GM23248 (cell line): ENCODE data around the gene OR2V1. TPM values are rescaled to one million over a fixed set of nuclear protein-coding genes. Genes with fewer than 3 reads are reported as not detected.
"Not testable (repeated sequence)": the region's sequence is repeated elsewhere in the genome, so short reads cannot be mapped to it uniquely, and the experiment has no call there.

Experiments used
- DNase-seq: peaks from one replicate; pipeline ENCODE4 v3.0.0-alpha.2; 2015
- H2AFZ ChIP-seq: fragments of 200-600 bp; sonication (generic); 2 replicates; pipeline ENCODE4 v1.6.1; 2016; ENCODE audit warnings: antibody characterized with exemption
- H3F3A ChIP-seq: fragments of 200-600 bp; sonication (generic); 2 replicates; pipeline ENCODE4 v1.6.1; 2016; ENCODE audit warnings: mild to moderate bottlenecking, antibody characterized with exemption, mixed run types; ENCODE audit not compliant: insufficient read depth
- H3K27ac ChIP-seq: fragments of 200-600 bp; sonication (generic); 2 replicates; pipeline ENCODE4 v1.5.1; 2016; ENCODE audit warnings: mild to moderate bottlenecking
- H3K27me3 ChIP-seq: fragments of 200-600 bp; sonication (generic); replicated peaks from 2 replicates; pipeline ENCODE4 v1.6.1; 2016; ENCODE audit warnings: mild to moderate bottlenecking; ENCODE audit not compliant: insufficient read depth
- H3K36me3 ChIP-seq: fragments of 200-600 bp; sonication (generic); 2 replicates; pipeline ENCODE4 v1.6.1; 2016; ENCODE audit warnings: low read depth, mild to moderate bottlenecking
- H3K4me1 ChIP-seq: fragments of 200-600 bp; sonication (generic); 2 replicates; pipeline ENCODE4 v1.6.1; 2016; ENCODE audit warnings: mild to moderate bottlenecking; ENCODE audit not compliant: insufficient read depth
- H3K4me2 ChIP-seq: fragments of 200-600 bp; sonication (generic); one replicate; pipeline ENCODE4 v1.6.1; 2016; ENCODE audit warnings: mild to moderate bottlenecking; ENCODE audit not compliant: unreplicated experiment
- H3K4me3 ChIP-seq: fragments of 200-600 bp; sonication (generic); 2 replicates; pipeline ENCODE4 v1.5.1; 2016; ENCODE audit warnings: mild to moderate bottlenecking
- H3K79me2 ChIP-seq: fragments of 200-600 bp; sonication (generic); 2 replicates; pipeline ENCODE4 v1.6.1; 2016; ENCODE audit warnings: mild to moderate bottlenecking; ENCODE audit not compliant: insufficient read depth
- H3K9ac ChIP-seq: fragments of 200-600 bp; sonication (generic); 2 replicates; pipeline ENCODE4 v1.6.1; 2016; ENCODE audit warnings: mild to moderate bottlenecking
- H3K9me2 ChIP-seq: fragments of 200-600 bp; sonication (generic); 2 replicates; pipeline ENCODE4 v1.6.1; 2016; ENCODE audit warnings: mixed run types, mild to moderate bottlenecking, moderate library complexity; ENCODE audit not compliant: insufficient read depth
- H3K9me3 ChIP-seq: fragments of 200-600 bp; sonication (generic); one replicate; pipeline ENCODE4 v1.6.1; 2017; ENCODE audit warnings: low read depth
- H4K20me1 ChIP-seq: fragments of 200-600 bp; sonication (generic); 2 replicates; pipeline ENCODE4 v1.6.0; 2016; ENCODE audit not compliant: insufficient read depth
- EZH2 ChIP-seq: fragments of 200-600 bp; sonication (generic); IDR thresholded peaks from 2 replicates; pipeline ENCODE4 v1.6.1; 2018; ENCODE audit warnings: antibody characterized with exemption, mild to moderate bottlenecking; ENCODE audit not compliant: insufficient read depth, poor library complexity, severe bottlenecking
- EZH2phosphoT487 ChIP-seq: fragments of 200-600 bp; sonication (generic); IDR thresholded peaks from 2 replicates; pipeline ENCODE4 v1.6.1; 2018; ENCODE audit warnings: antibody characterized with exemption, moderate library complexity, mild to moderate bottlenecking, low read depth; ENCODE audit not compliant: insufficient read depth
- WGBS, 2 experiments: methylation state at CpG; one replicate each; pipeline ENCODE4 v1.1.6; 2015 to 2017; ENCODE audit warnings: low lambda C conversion rate in 2 of 2, low coverage in 1 of 2; ENCODE audit errors: missing lambda C conversion rate in 2 of 2; 5-methylcytosine and 5-hydroxymethylcytosine counted together
- in situ Hi-C: fragments of 300-500 bp; cut with MboI; formaldehyde crosslinking; loops from 2 replicates; pipeline ENCODE4 v1.15.0; 2020
- polyA plus RNA-seq: library from polyadenylated mRNA; unstranded; fragments of >200 nt; fragmentation: Nextera tagmentation; extraction: Ambion mirVana; gene quantifications from 2 replicates; pipeline ENCODE4 v1.2.1, GENCODE V29; 2016
- total RNA-seq: library from RNA; depleted of rRNA; stranded (reverse); fragments of >200 nt; shearing (Covaris generic); gene quantifications from 2 replicates; pipeline ENCODE4 v1.2.3, GENCODE V29; 2014

OR2V1 gene
- total and polyA plus RNA-seq, 2 experiments from 2014 or later, result not detected

GRCh38 chr5:181133083-181133482 lies 2.1 kb upstream of the OR2V1 start:
- 76 to 82% methylated on average over 3 of the region's 3 CpGs for WGBS, 2 experiments
- no peak overlapping the region for H2AFZ ChIP-seq
- no peaks in the 10 kb centered on the region for H3K9me3 ChIP-seq
- in situ Hi-C loops, result no loop called here
- H3K9me2 ChIP-seq, result no peaks in the 10 kb centered on the region
- H3K4me3 ChIP-seq, result no peak overlapping the region
- H3K27me3 ChIP-seq, result no peaks in the 10 kb centered on the region; the same call in none of the 2 replicates
- DNase-seq, result no peak
- TF ChIP-seq EZH2phosphoT487, result no peak
- TF ChIP-seq EZH2, result no peak
- H3K4me2 ChIP-seq, result no peak overlapping the region
- no peak overlapping the region for H3K9ac ChIP-seq
- no peaks in the 10 kb centered on the region for H3K36me3 ChIP-seq
- H3K79me2 ChIP-seq, result no peaks in the 10 kb centered on the region
- no peak overlapping the region for H3K27ac ChIP-seq
- peaks cover 6% of the 10 kb centered on the region; the same call in 1 of the 2 replicates for H3F3A ChIP-seq
- no peaks in the 10 kb centered on the region for H4K20me1 ChIP-seq
- 0 out of 2 replicates have a peak, but pooled peaks cover 5% of the 10 kb centered on the region for H3K4me1 ChIP-seq

- no peak for TF ChIP-seq EZH2phosphoT487
- no peak for TF ChIP-seq EZH2
- no peaks in the 10 kb centered on the region for H3K9me2 ChIP-seq
- no peaks in the 10 kb centered on the region for H4K20me1 ChIP-seq
- in situ Hi-C loops, result no loop called here
- H3K4me3 ChIP-seq, result no peak overlapping the region
- 0 out of 2 replicates have a peak, but pooled peaks cover 5% of the 10 kb centered on the region for H3K4me1 ChIP-seq
- no peak for DNase-seq
- no peaks in the 10 kb centered on the region; the same call in 1 of the 2 replicates for H3K27me3 ChIP-seq
- H3K9ac ChIP-seq, result no peak overlapping the region
- WGBS, 2 experiments, result 76% methylated on average over 11 of the region's 11 CpGs
- no peak overlapping the region for H3K27ac ChIP-seq
- no peaks in the 10 kb centered on the region for H3K36me3 ChIP-seq
- H3F3A ChIP-seq, result peaks cover 6% of the 10 kb centered on the region; the same call in 1 of the 2 replicates
- no peak overlapping the region for H3K4me2 ChIP-seq
- H3K79me2 ChIP-seq, result no peaks in the 10 kb centered on the region
- H2AFZ ChIP-seq, result no peak overlapping the region
- no peaks in the 10 kb centered on the region for H3K9me3 ChIP-seq
These were observed 545 bp upstream of the OR2V1 start for GRCh38 chr5:181131514-181131913.

GRCh38 chr5:181130081-181130480 lies 888 bp downstream of the OR2V1 start:
- in situ Hi-C loops, H3K79me2 ChIP-seq: not testable (repeated sequence)
- 57 to 62% methylated on average over 9 of the region's 9 CpGs for WGBS, 2 experiments

GRCh38 chr5:181129601-181130000 lies 1.4 kb downstream of the OR2V1 start:
- in situ Hi-C loops, result no loop called here
- Histone ChIP-seq H3F3A (peaks cover 6% of the 10 kb centered on the region; the same call in 1 of the 2 replicates), H3K4me2 (no peak overlapping the region), H3K36me3 (no peaks in the 10 kb centered on the region), H4K20me1 (no peaks in the 10 kb centered on the region), H3K27me3 (no peaks in the 10 kb centered on the region; the same call in 1 of the 2 replicates), H3K4me1 (0 out of 2 replicates have a peak, but pooled peaks cover 5% of the 10 kb centered on the region), H2AFZ (no peak overlapping the region), H3K9ac (no peak overlapping the region), H3K79me2 (no peaks in the 10 kb centered on the region), H3K9me2 (no peaks in the 10 kb centered on the region), H3K9me3 (no peaks in the 10 kb centered on the region), H3K4me3 (no peak overlapping the region), H3K27ac (no peak overlapping the region)
- no peak for TF ChIP-seq EZH2phosphoT487
- no peak for TF ChIP-seq EZH2
- DNase-seq, result no peak
- 46 to 52% methylated on average over 7 of the region's 7 CpGs for WGBS, 2 experiments

More at GRCh38 chr5:181130081-181130480, 888 bp downstream of the OR2V1 start:
- not testable (repeated sequence) for H3K9me2 ChIP-seq, H3K4me2 ChIP-seq, H3K9me3 ChIP-seq, DNase-seq, H3K36me3 ChIP-seq, H2AFZ ChIP-seq, H4K20me1 ChIP-seq, H3K4me3 ChIP-seq, H3K4me1 ChIP-seq, H3K27me3 ChIP-seq, H3F3A ChIP-seq, H3K9ac ChIP-seq, H3K27ac ChIP-seq
